ENCODE results near the gene SPATA2. TPM values are rescaled to one million over a fixed set of nuclear protein-coding genes. Genes with fewer than 3 reads are reported as not detected.

The SPATA2 gene
- total and polyA plus RNA-seq, 2 donors (not counting 3 experiments of a cell fraction or from before 2014, with no cell fraction given): 4.9 to 6.1 TPM

GRCh38 chr20:49874696-49875095 is 40.6 kb downstream of the SPATA2 start:
- no TSS peak for BruUV-seq (replicated peaks)
- intact Hi-C loops (cut with micrococcal nuclease) (no loop called here), dilution Hi-C loops (cut with MboI; ENCODE audit: extremely low pct_ligation_motif_present, low sequenced_read_pairs) (no loop called here)
- Histone ChIP-seq H3K27me3 (ENCODE audit: control insufficient read depth in 2 of 2, insufficient read depth in 2 of 2, low read length in 2 of 2) (no peaks in the 10 kb centered on the region), H3K4me2 (ENCODE audit: insufficient read depth, low read length) (no peak overlapping the region), H3K36me3 (ENCODE audit: control insufficient read depth in 2 of 2, extremely low read depth in 1 of 2, insufficient read depth in 2 of 2, low read length in 2 of 2) (peaks cover 0 to 4% of the 10 kb centered on the region in 2 experiments), H3K79me2 (ENCODE audit: control insufficient read depth, insufficient read depth, low read length) (no peaks in the 10 kb centered on the region), H3K27ac (ENCODE audit: insufficient read depth, low read depth, low read length) (no peak overlapping the region), H3K9me1 (replicated peaks; ENCODE audit: control insufficient read depth, extremely low read depth, insufficient read depth, low read length) (no peaks in the 10 kb centered on the region), H3K9ac (replicated peaks; ENCODE audit: extremely low read depth, insufficient read depth, low read length) (no peak overlapping the region), H4K20me1 (replicated peaks; ENCODE audit: control insufficient read depth, extremely low read depth, insufficient read depth, low read length) (no peaks in the 10 kb centered on the region), H3K4me3 (replicated peaks in 1 of 3; ENCODE audit: insufficient read depth in 1 of 3, low read depth in 1 of 3, low read length in 3 of 3) (no peak overlapping the region), H2AFZ (ENCODE audit: low read depth, low read length) (no peak overlapping the region), H3K9me3 (replicated peaks; ENCODE audit: control insufficient read depth, insufficient read depth, low read length) (no peaks in the 10 kb centered on the region), H3K4me1 (ENCODE audit: control insufficient read depth, extremely low read depth, insufficient read depth, low read length) (no peaks in the 10 kb centered on the region)
- POLR2A ChIA-PET: no interaction called here
- TF ChIP-seq MYC (IDR thresholded peaks at IDR 0.05; ENCODE audit: low read depth, low read length): no peak
- no peak for TF ChIP-seq POLR2AphosphoS5 (IDR thresholded peaks at IDR 0.05; ENCODE audit: insufficient read depth, low read depth, low read length)
- TF ChIP-seq JUN (IDR thresholded peaks at IDR 0.05; ENCODE audit: borderline replicate concordance, insufficient read depth, insufficient read length, low read depth): no peak
- TF ChIP-seq, protein P1, sequence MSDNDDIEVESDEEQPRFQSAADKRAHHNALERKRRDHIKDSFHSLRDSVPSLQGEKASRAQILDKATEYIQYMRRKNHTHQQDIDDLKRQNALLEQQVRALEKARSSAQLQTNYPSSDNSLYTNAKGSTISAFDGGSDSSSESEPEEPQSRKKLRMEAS (IDR thresholded peaks at IDR 0.05; ENCODE audit: insufficient read depth, insufficient read length): no peak
- TF ChIP-seq GATA2 (IDR thresholded peaks at IDR 0.05; ENCODE audit: insufficient read depth, insufficient read length, low read depth, low read length): no peak
- TF ChIP-seq POLR2A (IDR thresholded peaks at IDR 0.05; ENCODE audit: low read depth, low read length): no peak
- TF ChIP-seq, protein P2, sequence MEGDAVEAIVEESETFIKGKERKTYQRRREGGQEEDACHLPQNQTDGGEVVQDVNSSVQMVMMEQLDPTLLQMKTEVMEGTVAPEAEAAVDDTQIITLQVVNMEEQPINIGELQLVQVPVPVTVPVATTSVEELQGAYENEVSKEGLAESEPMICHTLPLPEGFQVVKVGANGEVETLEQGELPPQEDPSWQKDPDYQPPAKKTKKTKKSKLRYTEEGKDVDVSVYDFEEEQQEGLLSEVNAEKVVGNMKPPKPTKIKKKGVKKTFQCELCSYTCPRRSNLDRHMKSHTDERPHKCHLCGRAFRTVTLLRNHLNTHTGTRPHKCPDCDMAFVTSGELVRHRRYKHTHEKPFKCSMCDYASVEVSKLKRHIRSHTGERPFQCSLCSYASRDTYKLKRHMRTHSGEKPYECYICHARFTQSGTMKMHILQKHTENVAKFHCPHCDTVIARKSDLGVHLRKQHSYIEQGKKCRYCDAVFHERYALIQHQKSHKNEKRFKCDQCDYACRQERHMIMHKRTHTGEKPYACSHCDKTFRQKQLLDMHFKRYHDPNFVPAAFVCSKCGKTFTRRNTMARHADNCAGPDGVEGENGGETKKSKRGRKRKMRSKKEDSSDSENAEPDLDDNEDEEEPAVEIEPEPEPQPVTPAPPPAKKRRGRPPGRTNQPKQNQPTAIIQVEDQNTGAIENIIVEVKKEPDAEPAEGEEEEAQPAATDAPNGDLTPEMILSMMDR (IDR thresholded peaks at IDR 0.05; ENCODE audit: extremely low read depth in 1 of 2, insufficient read depth in 1 of 2, low read depth in 1 of 2, low read length in 2 of 2): no peak
- CTCF ChIA-PET: no interaction called here
- FAIRE-seq: no peak
- no peak for DNase-seq (ENCODE audit: low read depth, low spot score)

All from endothelial cell of umbilical vein (primary cell).